OCI-LY1 (cell line): ENCODE measurements around the gene ATP1B3.
"Not testable (repeated sequence)": the region's sequence is repeated elsewhere in the genome, so short reads cannot be mapped to it uniquely, and the experiment has no call there.

Source experiments
- H2AFZ ChIP-seq: fragments of 200-600 bp; sonication (generic), shearing (Covaris generic); 2 replicates; pipeline ENCODE4 v1.6.0; 2014; ENCODE audit warnings: antibody characterized with exemption, mild to moderate bottlenecking, low read length
- H3F3A ChIP-seq: fragments of 200-600 bp; sonication (generic), shearing (Covaris generic); 2 replicates; pipeline ENCODE4 v1.6.0; 2014; ENCODE audit warnings: mild to moderate bottlenecking, antibody characterized with exemption, low read length, moderate library complexity; ENCODE audit not compliant: insufficient read depth
- H3K27ac ChIP-seq: fragments of 200-600 bp; sonication (generic); 2 replicates; pipeline ENCODE4 v1.5.1; 2014; ENCODE audit warnings: low read length, mixed run types, mild to moderate bottlenecking, low read depth; ENCODE audit not compliant: poor library complexity, severe bottlenecking
- H3K27me3 ChIP-seq: fragments of 200-600 bp; sonication (generic); 2 replicates; pipeline ENCODE4 v1.6.0; 2014; ENCODE audit warnings: antibody characterized with exemption, mild to moderate bottlenecking, low read length, moderate library complexity; ENCODE audit not compliant: insufficient read depth
- H3K36me3 ChIP-seq: fragments of 200-600 bp; sonication (generic); 2 replicates; pipeline ENCODE4 v1.6.1; 2014; ENCODE audit warnings: mild to moderate bottlenecking, antibody characterized with exemption, low read length, moderate library complexity, mixed read lengths; ENCODE audit not compliant: insufficient read depth
- H3K4me1 ChIP-seq: fragments of 200-600 bp; sonication (generic); 2 replicates; pipeline ENCODE4 v1.5.1; 2014; ENCODE audit warnings: mild to moderate bottlenecking, low read length, moderate library complexity; ENCODE audit not compliant: insufficient read depth, severe bottlenecking
- H3K4me2 ChIP-seq: fragments of 200-600 bp; sonication (generic), shearing (Covaris generic); 2 replicates; pipeline ENCODE4 v1.6.1; 2014; ENCODE audit warnings: low read length
- H3K4me3 ChIP-seq: fragments of 200-600 bp; sonication (generic); 2 replicates; pipeline ENCODE4 v1.5.1; 2014; ENCODE audit warnings: low read length, low read depth, mild to moderate bottlenecking, mixed read lengths; ENCODE audit not compliant: poor library complexity, severe bottlenecking
- H3K79me2 ChIP-seq: fragments of 200-600 bp; shearing (Covaris generic); 2 replicates; pipeline ENCODE4 v1.6.1; 2016; ENCODE audit warnings: mixed run types, low read length, mixed read lengths; ENCODE audit not compliant: insufficient read depth
- H3K9ac ChIP-seq: fragments of 200-600 bp; sonication (generic), shearing (Covaris generic); 2 replicates; pipeline ENCODE4 v1.6.1; 2014; ENCODE audit warnings: mild to moderate bottlenecking, low read length, mixed read lengths
- H3K9me2 ChIP-seq: fragments of 200-600 bp; sonication (generic), shearing (Covaris generic); 2 replicates; pipeline ENCODE4 v1.6.1; 2014; ENCODE audit warnings: low read depth, mild to moderate bottlenecking, low read length, mixed read lengths
- H3K9me3 ChIP-seq: fragments of 200-600 bp; shearing (Covaris generic); 2 replicates; pipeline ENCODE4 v1.6.1; 2014; ENCODE audit warnings: low read length, mixed read lengths
- H4K20me1 ChIP-seq: fragments of 200-600 bp; sonication (generic), shearing (Covaris generic); 2 replicates; pipeline ENCODE4 v1.6.0; 2016; ENCODE audit warnings: mild to moderate bottlenecking, low read length; ENCODE audit not compliant: insufficient read depth
- EZH2 ChIP-seq: fragments of 200-600 bp; sonication (generic), shearing (Covaris generic); IDR thresholded peaks from 2 replicates; pipeline ENCODE4 v1.8.0; 2017; ENCODE audit warnings: borderline replicate concordance, mixed run types, mild to moderate bottlenecking, antibody characterized with exemption, low read length, moderate library complexity, mixed read lengths
- TF ChIP-seq, protein P1 (sequence below): fragments of 200-600 bp; sonication (generic), shearing (Covaris generic); IDR thresholded peaks from 2 replicates; pipeline ENCODE4 v1.5.1; 2017; ENCODE audit warnings: mild to moderate bottlenecking, antibody characterized with exemption, low read length, moderate library complexity, mixed read lengths

The ATP1B3 gene

DNA sequence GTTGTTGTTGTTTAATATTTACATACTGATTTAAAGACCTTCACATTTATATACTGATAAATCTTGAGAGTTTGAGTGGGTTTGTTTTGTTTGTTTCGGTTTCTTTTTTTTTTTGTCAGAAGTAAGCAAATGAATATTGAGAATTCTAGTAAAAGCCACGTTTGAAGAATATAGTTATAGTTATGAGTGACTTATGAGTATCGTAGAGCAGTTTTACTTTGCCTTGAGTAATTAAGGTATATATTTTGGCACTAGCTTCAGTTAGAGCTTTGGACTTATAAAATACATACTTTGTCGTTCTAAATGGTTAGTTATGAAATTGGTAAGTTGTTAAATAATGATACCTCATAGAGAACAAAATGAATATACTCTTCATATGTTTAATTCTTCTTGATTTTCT is 27.8 kb downstream of the ATP1B3 start:
- Histone ChIP-seq H4K20me1 (no peaks in the 10 kb centered on the region), H3K4me1 (peaks cover 13% of the 10 kb centered on the region), H3K9ac (no peak overlapping the region), H3F3A (no peaks in the 10 kb centered on the region; the same call in 1 of the 2 replicates), H3K27me3 (no peaks in the 10 kb centered on the region), H3K4me2 (no peak overlapping the region), H3K9me3 (peaks cover 5% of the 10 kb centered on the region; the same call in 1 of the 2 replicates), H3K36me3 (peaks cover 69% of the 10 kb centered on the region), H3K79me2 (peaks cover 28% of the 10 kb centered on the region), H2AFZ (no peak overlapping the region), H3K9me2 (no peaks in the 10 kb centered on the region), H3K27ac (no peak overlapping the region), H3K4me3 (no peak overlapping the region)
- TF ChIP-seq, protein P1, sequence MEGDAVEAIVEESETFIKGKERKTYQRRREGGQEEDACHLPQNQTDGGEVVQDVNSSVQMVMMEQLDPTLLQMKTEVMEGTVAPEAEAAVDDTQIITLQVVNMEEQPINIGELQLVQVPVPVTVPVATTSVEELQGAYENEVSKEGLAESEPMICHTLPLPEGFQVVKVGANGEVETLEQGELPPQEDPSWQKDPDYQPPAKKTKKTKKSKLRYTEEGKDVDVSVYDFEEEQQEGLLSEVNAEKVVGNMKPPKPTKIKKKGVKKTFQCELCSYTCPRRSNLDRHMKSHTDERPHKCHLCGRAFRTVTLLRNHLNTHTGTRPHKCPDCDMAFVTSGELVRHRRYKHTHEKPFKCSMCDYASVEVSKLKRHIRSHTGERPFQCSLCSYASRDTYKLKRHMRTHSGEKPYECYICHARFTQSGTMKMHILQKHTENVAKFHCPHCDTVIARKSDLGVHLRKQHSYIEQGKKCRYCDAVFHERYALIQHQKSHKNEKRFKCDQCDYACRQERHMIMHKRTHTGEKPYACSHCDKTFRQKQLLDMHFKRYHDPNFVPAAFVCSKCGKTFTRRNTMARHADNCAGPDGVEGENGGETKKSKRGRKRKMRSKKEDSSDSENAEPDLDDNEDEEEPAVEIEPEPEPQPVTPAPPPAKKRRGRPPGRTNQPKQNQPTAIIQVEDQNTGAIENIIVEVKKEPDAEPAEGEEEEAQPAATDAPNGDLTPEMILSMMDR, result no peak
- TF ChIP-seq EZH2, result no peak

DNA sequence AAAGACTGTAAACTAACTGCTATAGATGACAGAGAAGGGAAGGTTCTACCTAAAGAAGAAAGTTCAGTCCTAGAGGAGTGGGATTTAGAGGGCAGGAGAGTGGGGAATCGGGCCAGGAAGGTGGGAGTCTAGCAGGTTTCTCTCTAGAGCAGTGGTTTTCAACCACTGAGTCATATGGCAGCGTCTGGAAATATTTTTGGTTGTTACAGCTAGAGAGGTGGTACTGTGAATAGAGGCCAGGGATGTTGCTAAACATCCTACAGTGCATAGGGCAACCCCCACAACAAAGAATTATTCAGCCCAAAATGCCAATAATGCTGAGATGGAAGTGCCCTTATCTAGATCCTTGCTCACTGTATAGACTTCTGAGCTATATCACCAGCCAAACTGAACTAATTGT is 28.7 kb downstream of the ATP1B3 start:
- no peaks in the 10 kb centered on the region for H4K20me1 ChIP-seq
- H3K9me2 ChIP-seq, result no peaks in the 10 kb centered on the region
- H3K79me2 ChIP-seq, result peaks cover 22% of the 10 kb centered on the region
- H3K27me3 ChIP-seq, result no peaks in the 10 kb centered on the region
- no peak overlapping the region for H2AFZ ChIP-seq
- TF ChIP-seq, protein P1, result no peak
- TF ChIP-seq EZH2, result no peak
- peaks cover 71% of the 10 kb centered on the region for H3K36me3 ChIP-seq
- no peak overlapping the region for H3K9ac ChIP-seq
- peaks cover 13% of the 10 kb centered on the region for H3K4me1 ChIP-seq
- peaks cover under 1% of the 10 kb centered on the region; the same call in 1 of the 2 replicates for H3K9me3 ChIP-seq
- H3K4me2 ChIP-seq, result no peak overlapping the region
- no peak overlapping the region for H3K27ac ChIP-seq
- no peak overlapping the region for H3K4me3 ChIP-seq
- no peaks in the 10 kb centered on the region; the same call in 1 of the 2 replicates for H3F3A ChIP-seq

DNA sequence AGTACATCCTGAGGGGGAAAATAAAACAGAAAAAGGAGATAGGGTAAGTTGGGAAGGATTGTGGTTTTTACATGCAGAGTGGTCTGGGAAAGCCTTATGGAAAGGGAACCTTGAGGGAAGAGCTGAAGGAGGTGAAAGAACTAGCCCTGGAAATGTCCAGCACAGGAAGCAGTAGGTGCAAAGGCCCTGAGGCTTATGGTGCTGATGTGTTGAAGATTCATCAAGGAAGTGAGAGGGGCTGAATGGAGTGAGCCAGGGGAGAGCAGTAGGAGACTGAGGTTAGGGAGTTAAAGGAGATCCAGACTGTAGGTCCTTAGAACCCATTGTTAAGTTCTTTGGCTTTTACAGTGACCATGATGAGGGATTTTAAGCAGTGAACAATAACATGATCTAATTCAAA is 33.0 kb downstream of the ATP1B3 start:
- no peaks in the 10 kb centered on the region for H3K4me1 ChIP-seq
- H4K20me1 ChIP-seq, result no peaks in the 10 kb centered on the region
- no peaks in the 10 kb centered on the region for H3K79me2 ChIP-seq
- H3K4me3 ChIP-seq, result no peak overlapping the region
- TF ChIP-seq EZH2, result no peak
- TF ChIP-seq, protein P1, result no peak
- H3F3A ChIP-seq, result peaks cover 3% of the 10 kb centered on the region
- no peak overlapping the region for H3K9ac ChIP-seq
- H2AFZ ChIP-seq, result no peak overlapping the region
- H3K27ac ChIP-seq, result no peak overlapping the region
- H3K27me3 ChIP-seq, result no peaks in the 10 kb centered on the region
- H3K36me3 ChIP-seq, result peaks cover 87% of the 10 kb centered on the region
- no peak overlapping the region for H3K4me2 ChIP-seq
- no peaks in the 10 kb centered on the region for H3K9me2 ChIP-seq
- no peaks in the 10 kb centered on the region for H3K9me3 ChIP-seq

DNA sequence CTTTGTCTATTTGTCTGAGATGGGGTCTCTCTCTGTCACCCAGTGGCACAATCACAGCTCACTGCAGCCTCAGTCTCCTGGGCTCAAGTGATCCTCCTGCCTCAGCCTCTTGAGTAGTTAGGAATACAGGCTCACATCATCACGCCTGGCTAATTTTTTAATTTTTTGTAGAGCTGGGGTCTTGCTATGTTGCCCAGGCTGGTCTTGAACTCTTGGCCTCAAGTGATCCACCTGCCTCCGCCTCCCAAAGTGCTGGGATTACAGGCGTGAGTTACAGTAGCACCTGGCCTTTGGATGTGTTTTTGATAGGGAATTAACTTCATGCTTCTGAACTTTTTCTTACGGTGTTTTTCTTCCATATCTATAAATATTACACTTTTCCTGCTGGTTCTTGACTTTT is 33.5 kb downstream of the ATP1B3 start:
- not testable (repeated sequence) for H3K4me3 ChIP-seq, H3K4me2 ChIP-seq, H3K9me2 ChIP-seq, H3K27me3 ChIP-seq, H2AFZ ChIP-seq, H3K9me3 ChIP-seq, H3K79me2 ChIP-seq, H3F3A ChIP-seq, H3K9ac ChIP-seq, H3K4me1 ChIP-seq, H3K27ac ChIP-seq, H4K20me1 ChIP-seq
- peaks cover 89% of the 10 kb centered on the region for H3K36me3 ChIP-seq
